OCI-LY1 (cell line): ENCODE data around the gene SEMA4G.

Experiments used
- EZH2 ChIP-seq: fragments of 200-600 bp; sonication (generic), shearing (Covaris generic); IDR thresholded peaks from 2 replicates; pipeline ENCODE4 v1.8.0; 2017; ENCODE audit warnings: borderline replicate concordance, mixed run types, mild to moderate bottlenecking, antibody characterized with exemption, low read length, moderate library complexity, mixed read lengths
- TF ChIP-seq, protein P1 (sequence below): fragments of 200-600 bp; sonication (generic), shearing (Covaris generic); IDR thresholded peaks from 2 replicates; pipeline ENCODE4 v1.5.1; 2017; ENCODE audit warnings: mild to moderate bottlenecking, antibody characterized with exemption, low read length, moderate library complexity, mixed read lengths

DNA sequence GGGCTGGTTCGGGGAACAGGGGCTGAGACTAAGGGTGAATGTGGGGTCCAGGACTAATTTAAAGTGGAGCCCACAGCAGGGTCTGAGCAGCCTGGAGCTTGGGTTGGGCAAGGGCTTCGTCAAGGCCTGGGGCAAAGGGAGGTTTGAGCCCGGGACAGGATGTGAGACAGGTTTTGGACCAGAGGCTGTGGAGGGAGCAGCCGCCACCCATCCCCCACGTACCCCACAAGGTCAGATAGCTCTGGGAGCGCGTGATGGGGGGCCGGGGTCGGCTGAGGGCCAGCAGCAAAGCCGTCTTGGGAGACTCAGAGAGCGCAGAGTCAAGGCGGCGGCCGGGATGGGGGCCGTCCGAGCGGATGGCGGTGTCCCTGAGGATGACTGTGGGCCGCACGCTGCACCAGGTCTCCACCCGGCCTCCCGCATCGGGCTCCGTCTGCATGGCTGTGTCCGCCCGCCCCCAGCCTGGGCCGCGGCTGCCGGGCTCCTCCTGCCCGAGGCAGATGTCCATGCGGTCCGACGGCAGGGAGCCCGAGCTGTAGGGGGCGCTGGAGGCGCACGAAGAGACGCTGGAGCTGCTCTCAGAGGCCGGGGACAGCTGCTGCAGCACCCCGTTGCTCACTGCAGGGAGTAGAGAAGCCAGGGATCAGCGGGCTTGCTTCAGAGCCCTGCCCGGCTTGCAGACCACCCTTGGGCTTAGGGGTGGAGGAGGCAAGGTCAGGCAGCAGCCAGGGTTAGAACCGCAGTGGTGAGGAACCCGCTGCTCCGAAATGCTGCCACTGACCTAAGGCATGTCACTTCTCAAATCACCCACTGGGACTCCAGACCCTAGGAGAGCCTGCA lies 49.5 kb downstream of the SEMA4G start:
- TF ChIP-seq EZH2 = no peak
- TF ChIP-seq, protein P1, sequence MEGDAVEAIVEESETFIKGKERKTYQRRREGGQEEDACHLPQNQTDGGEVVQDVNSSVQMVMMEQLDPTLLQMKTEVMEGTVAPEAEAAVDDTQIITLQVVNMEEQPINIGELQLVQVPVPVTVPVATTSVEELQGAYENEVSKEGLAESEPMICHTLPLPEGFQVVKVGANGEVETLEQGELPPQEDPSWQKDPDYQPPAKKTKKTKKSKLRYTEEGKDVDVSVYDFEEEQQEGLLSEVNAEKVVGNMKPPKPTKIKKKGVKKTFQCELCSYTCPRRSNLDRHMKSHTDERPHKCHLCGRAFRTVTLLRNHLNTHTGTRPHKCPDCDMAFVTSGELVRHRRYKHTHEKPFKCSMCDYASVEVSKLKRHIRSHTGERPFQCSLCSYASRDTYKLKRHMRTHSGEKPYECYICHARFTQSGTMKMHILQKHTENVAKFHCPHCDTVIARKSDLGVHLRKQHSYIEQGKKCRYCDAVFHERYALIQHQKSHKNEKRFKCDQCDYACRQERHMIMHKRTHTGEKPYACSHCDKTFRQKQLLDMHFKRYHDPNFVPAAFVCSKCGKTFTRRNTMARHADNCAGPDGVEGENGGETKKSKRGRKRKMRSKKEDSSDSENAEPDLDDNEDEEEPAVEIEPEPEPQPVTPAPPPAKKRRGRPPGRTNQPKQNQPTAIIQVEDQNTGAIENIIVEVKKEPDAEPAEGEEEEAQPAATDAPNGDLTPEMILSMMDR = peak; percentile 46
